COLO668 (cell line): Measurements from ENCODE around the gene CAP1.
"Not testable (repeated sequence)": the region's sequence is repeated elsewhere in the genome, so short reads cannot be mapped to it uniquely, and the experiment has no call there.

Experiments used
- DNase-seq: peaks from one replicate; lab custom pipeline; 2025; ENCODE audit not compliant: unreplicated experiment; lab: John Stamatoyannopoulos, UW

CAP1 gene

GRCh38 chr1:40030528-40031135 lies 9.9 kb upstream of the CAP1 start:
- DNase-seq, result no peak

GRCh38 chr1:40032240-40032891 lies 8.2 kb upstream of the CAP1 start:
- DNase-seq, result no peak

GRCh38 chr1:40034869-40035268 lies 5.7 kb upstream of the CAP1 start:
- no peak for DNase-seq

- no peak for DNase-seq
Observed at GRCh38 chr1:40036574-40036973, 4.0 kb upstream of the CAP1 start.

- DNase-seq, result not testable (repeated sequence)
Observed at GRCh38 chr1:40037254-40037653, 3.3 kb upstream of the CAP1 start.

- DNase-seq, result no peak
Observed at GRCh38 chr1:40038697-40039096, 1.8 kb upstream of the CAP1 start.

- no peak for DNase-seq
Observed at GRCh38 chr1:40039245-40039756, 1.2 kb upstream of the CAP1 start.

- DNase-seq, result peak; percentile 100
Observed at GRCh38 chr1:40039757-40040510, 595 bp upstream of the CAP1 start.

GRCh38 chr1:40041466-40041838 lies 923 bp downstream of the CAP1 start:
- no peak for DNase-seq

GRCh38 chr1:40042341-40042740 lies 1.8 kb downstream of the CAP1 start:
- no peak for DNase-seq

GRCh38 chr1:40044110-40044509 lies 3.6 kb downstream of the CAP1 start:
- DNase-seq, result no peak

- no peak for DNase-seq
Observed at GRCh38 chr1:40045182-40045581, 4.7 kb downstream of the CAP1 start.

GRCh38 chr1:40045766-40046165 lies 5.2 kb downstream of the CAP1 start:
- no peak for DNase-seq

- no peak for DNase-seq
Observed at GRCh38 chr1:40047276-40047675, 6.7 kb downstream of the CAP1 start.

GRCh38 chr1:40047769-40048168 lies 7.2 kb downstream of the CAP1 start:
- no peak for DNase-seq

GRCh38 chr1:40049725-40050124 lies 9.2 kb downstream of the CAP1 start:
- DNase-seq, result no peak

- DNase-seq, result no peak
Observed at GRCh38 chr1:40050863-40051262, 10.3 kb downstream of the CAP1 start.

- DNase-seq, result no peak
Observed at GRCh38 chr1:40053138-40053887, 12.8 kb downstream of the CAP1 start.

- no peak for DNase-seq
Observed at GRCh38 chr1:40056519-40057309, 16.2 kb downstream of the CAP1 start.

- DNase-seq, result no peak
Observed at GRCh38 chr1:40057310-40058030, 16.9 kb downstream of the CAP1 start.
